Urinary bladder (tissue), 4 donors: ENCODE results near the gene IMP4. TPM values are rescaled to one million over a fixed set of nuclear protein-coding genes. Genes with fewer than 3 reads are reported as not detected.

ENCODE experiments used
- DNase-seq: peaks from one replicate; pipeline ENCODE4 v3.0.0-alpha.2; 2015; ENCODE audit errors: extremely low spot score
- H3K27ac ChIP-seq: one replicate; pipeline ENCODE4 v1.5.1; 2013; ENCODE audit warnings: low read depth, mild to moderate bottlenecking, moderate library complexity
- H3K36me3 ChIP-seq: one replicate; pipeline ENCODE4 v1.6.1; 2013; ENCODE audit warnings: mild to moderate bottlenecking, moderate library complexity; ENCODE audit not compliant: insufficient read depth
- H3K4me1 ChIP-seq: one replicate; pipeline ENCODE4 v1.6.1; 2013; ENCODE audit warnings: mild to moderate bottlenecking, moderate library complexity; ENCODE audit not compliant: insufficient read depth
- H3K4me3 ChIP-seq: one replicate; pipeline ENCODE4 v1.5.1; 2013; ENCODE audit warnings: low read depth, low read length
- WGBS: extraction: QIAGEN DNeasy Blood & Tissue Kit; methylation state at CpG from one replicate; pipeline ENCODE4 v1.1.7; 2013; 5-methylcytosine and 5-hydroxymethylcytosine counted together
- polyA plus RNA-seq: library from polyadenylated mRNA; stranded (reverse); fragments of 200-250 nt; gene quantifications from one replicate; pipeline ENCODE4 v1.2.3, GENCODE V29; 2013
- total RNA-seq: library from RNA; depleted of rRNA; stranded (reverse); fragments of >200 nt; gene quantifications from one replicate; pipeline ENCODE4 v1.2.3, GENCODE V29; 2014
- donor health status: healthy with polysubstance abuse.
- donor health status: healthy.

The IMP4 gene
- total and polyA plus RNA-seq, 2 donors = 22.3 to 102 TPM

DNA sequence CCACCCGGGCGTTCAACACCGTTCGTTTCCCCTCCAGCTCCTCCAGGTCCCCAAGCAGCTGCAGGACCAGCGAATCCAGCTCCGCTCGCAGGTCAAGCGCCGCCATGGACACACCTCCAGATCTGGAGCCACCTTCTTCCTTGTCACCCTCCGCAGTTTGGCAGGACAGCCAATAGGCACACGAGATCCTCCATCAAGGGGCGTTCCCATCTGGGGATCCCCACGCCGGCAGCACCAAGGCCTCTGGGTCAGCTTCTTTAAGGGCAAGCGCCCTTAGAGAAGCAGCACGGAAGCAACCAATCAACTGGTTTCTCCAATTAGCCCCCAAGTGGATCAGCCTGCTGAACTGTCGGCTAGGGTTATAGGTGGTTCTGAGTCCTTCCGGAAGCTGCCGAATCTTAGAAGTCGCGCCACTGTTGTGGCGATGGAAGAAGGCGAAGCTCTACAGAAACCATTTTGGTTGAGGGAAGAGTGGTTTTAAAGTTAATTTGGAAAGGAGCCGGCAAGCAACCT, 621 bp upstream of the IMP4 start:
- Histone ChIP-seq H3K27ac (peak overlapping the region; percentile 65), H3K4me1 (no peaks in the 10 kb centered on the region), H3K4me3 (peak overlapping the region; percentile 63), H3K36me3 (peaks cover 3% of the 10 kb centered on the region)
- under 1% methylated on average over 24 of the region's 24 CpGs for WGBS
- peak; percentile 94 for DNase-seq

DNA sequence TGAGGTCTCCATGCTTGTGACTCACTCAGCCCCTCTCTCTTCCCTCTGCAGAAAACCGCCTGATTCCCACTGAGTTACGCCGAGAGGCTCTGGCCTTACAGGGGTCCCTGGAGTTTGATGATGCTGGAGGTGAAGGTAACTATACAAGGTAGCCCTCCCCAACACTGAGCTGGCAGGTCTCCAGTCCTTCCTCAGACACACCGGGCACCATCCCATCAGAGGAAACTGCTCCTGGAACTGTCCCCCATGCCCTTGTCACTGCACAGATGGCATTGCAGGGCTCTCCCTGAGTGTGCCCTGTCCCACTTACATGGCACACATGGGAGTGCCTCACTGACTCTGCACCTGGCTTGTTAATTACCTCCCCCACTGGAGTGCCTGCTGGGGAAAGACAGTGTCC, 1.9 kb downstream of the IMP4 start:
- Histone ChIP-seq H3K4me1 (no peaks in the 10 kb centered on the region), H3K27ac (no peak overlapping the region), H3K36me3 (peaks cover 3% of the 10 kb centered on the region), H3K4me3 (no peak overlapping the region)
- no peak for DNase-seq
- WGBS = 99% methylated on average over 4 of the region's 4 CpGs

DNA sequence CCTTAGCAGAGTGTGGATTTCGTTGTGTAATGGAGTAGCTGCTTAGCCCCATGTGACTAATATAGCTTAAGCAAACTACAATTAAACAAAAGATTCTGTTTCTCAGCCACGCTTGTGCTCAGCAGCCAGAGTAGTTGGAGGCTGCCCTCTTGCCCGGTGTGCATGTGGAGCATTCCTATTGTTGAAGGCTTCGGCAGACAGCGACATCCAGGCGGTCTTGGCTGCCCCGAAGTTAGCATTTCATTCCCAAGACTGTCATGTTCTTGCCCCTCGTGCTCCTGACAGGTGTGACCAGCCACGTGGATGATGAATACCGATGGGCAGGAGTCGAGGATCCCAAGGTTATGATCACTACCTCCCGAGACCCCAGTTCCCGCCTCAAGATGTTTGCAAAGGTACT, 2.4 kb downstream of the IMP4 start:
- no peak for DNase-seq
- no peaks in the 10 kb centered on the region for H3K4me1 ChIP-seq
- 94% methylated on average over 13 of the region's 13 CpGs for WGBS
- H3K4me3 ChIP-seq = no peak overlapping the region
- H3K36me3 ChIP-seq = peaks cover 3% of the 10 kb centered on the region
- H3K27ac ChIP-seq = no peak overlapping the region

DNA sequence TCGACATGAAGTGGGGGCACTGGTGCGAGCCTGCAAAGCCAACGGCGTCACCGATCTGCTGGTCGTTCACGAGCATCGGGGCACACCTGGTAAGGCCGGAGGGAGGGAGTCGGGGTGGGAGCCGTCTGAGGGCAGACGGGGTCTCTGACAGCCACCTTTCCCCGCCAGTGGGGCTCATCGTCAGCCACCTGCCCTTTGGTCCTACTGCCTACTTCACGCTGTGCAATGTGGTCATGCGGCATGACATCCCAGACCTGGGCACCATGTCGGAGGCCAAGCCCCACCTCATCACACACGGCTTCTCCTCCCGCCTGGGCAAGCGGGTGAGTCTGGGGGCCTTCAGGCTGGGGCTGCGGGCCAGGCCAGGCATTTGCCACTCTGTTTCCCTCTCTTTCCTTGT, 2.9 kb downstream of the IMP4 start:
- Histone ChIP-seq H3K4me3 (no peak overlapping the region), H3K4me1 (no peaks in the 10 kb centered on the region), H3K36me3 (peaks cover 3% of the 10 kb centered on the region), H3K27ac (no peak overlapping the region)
- DNase-seq = no peak
- 95% methylated on average over 21 of the region's 21 CpGs for whole genome bisulfite sequencing

DNA sequence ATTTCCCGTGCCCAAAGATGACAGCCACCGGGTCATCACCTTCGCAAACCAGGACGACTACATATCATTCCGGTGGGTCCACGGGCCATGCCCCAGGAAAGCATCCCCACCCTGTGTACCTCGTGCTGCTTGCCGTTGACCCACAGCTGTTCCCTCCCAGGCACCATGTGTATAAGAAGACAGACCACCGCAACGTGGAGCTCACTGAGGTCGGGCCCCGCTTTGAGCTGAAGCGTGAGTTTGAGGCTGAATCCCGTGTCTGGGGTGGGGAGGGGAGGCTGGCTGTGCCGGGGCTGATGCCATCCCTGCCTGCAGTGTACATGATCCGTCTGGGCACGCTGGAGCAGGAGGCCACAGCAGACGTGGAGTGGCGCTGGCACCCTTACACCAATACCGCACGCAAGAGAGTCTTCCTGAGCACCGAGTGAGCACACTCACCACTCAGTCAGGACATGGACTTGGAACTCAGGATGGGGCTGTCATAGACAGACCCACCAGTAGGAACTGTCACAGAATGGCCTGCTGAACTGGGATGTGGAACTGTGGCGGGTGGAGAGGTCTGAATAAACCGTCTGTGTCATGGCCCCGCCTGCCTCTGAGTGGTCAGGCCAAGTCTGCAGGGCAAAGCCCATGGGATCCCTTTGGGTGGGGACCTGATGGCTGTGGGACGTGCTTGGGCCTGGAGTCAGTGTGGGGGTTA, 3.5 kb downstream of the IMP4 start:
- WGBS = 94% methylated on average over 26 of the region's 26 CpGs
- DNase-seq = no peak
- peaks cover 3% of the 10 kb centered on the region for H3K36me3 ChIP-seq
- no peak overlapping the region for H3K27ac ChIP-seq
- no peak overlapping the region for H3K4me3 ChIP-seq
- no peaks in the 10 kb centered on the region for H3K4me1 ChIP-seq

DNA sequence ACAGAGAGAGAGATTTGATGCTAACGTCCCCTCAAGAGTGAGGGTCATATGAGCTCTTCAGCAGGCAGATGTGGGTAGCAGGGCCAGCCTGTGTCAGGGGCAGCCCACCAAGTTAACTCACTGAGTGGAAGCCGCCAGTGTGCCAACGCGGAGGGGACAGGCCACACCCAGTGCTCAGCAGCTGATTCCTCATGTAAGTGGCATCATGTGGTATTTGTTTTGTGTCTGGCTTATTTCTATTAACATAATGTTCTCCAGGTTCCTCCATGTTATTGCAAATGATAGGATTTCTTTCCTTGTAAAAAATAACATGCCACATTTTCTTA, 4.0 kb downstream of the IMP4 start:
- H3K4me1 ChIP-seq = no peaks in the 10 kb centered on the region
- 88% methylated on average over 4 of the region's 4 CpGs for WGBS
- no peak for DNase-seq
- H3K4me3 ChIP-seq = no peak overlapping the region
- H3K36me3 ChIP-seq = peaks cover 3% of the 10 kb centered on the region
- H3K27ac ChIP-seq = no peak overlapping the region

DNA sequence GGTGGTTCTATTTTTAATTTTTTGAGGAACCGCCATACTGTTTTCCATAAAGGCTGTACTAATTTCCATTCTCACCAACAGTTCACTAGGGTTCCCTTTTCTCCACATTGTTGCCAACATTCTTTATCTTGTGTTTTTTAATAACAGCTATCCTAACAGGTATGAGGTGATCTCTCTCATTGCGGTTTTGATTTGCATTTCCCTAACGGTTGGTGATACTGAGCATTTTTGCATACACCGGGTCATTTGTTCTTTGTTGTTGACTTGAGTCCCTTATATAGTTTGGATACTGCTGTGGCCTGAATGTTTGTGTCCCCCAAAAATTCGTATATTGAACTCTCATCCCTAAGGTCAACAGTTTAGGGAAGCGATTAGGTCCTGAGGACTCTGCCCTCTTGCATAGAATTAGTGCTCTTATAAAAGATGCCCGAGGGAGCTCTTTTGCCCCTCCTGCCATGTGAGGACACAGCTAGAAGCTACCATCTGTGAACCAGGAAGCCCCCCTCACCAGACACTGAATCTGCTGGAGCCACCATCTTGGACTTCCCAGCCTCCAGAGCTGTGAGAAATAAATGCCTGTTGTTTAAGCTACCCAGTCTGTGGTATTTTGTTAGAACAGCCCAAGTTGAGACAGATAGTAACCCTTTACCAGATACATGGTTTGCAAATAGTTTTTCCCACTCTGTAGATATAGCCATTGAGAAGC, 4.7 kb downstream of the IMP4 start:
- no peaks in the 10 kb centered on the region for H3K4me1 ChIP-seq
- no peak overlapping the region for H3K4me3 ChIP-seq
- peaks cover 3% of the 10 kb centered on the region for H3K36me3 ChIP-seq
- H3K27ac ChIP-seq = no peak overlapping the region
- DNase-seq = no peak
- 93% methylated on average over 7 of the region's 7 CpGs for WGBS

DNA sequence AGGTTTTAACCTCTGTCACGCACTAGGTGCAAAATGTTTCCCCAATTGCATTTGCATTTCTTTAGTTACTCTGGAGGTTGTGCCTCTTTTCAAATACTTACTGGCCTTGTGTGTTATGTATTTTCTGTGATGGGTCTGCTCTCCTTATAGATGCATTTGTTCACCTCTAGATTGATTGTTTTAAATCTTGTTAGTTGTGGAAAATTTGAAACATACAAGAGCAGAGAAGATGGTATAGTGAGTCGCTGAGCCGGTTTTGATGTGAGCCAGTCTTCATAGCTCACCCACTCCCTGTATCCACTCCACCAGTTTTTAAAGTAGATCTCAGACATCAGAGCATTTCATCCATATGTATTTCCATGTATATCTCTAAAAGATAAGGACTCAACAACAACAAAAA, 6.5 kb downstream of the IMP4 start:
- Histone ChIP-seq H3K36me3 (peaks cover 3% of the 10 kb centered on the region), H3K4me1 (no peaks in the 10 kb centered on the region), H3K4me3 (no peak overlapping the region), H3K27ac (no peak overlapping the region)
- DNase-seq = no peak
- 93% methylated on average over 3 of the region's 3 CpGs for WGBS

DNA sequence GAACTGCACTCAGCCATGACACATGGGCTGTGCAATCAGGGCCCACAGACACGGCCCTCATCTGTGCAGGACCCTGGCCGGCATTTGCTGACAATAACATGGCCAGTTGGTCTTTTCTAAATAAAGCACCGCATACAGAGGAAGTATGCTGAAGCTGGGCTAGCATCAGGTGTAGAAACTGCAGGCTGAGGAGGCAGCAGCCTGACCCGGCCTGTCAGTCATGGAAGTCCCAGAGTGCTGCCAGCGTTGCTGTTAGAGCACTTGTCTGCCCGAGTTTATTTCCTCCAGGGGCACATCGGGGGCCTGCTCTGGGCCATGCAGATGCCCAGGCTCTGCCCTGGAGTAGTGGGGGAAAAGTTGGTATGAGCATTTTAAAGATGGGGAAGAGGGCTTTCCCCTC, 9.0 kb downstream of the IMP4 start:
- Histone ChIP-seq H3K36me3 (no peaks in the 10 kb centered on the region), H3K27ac (no peak overlapping the region), H3K4me1 (no peaks in the 10 kb centered on the region), H3K4me3 (no peak overlapping the region)
- WGBS = 62% methylated on average over 7 of the region's 7 CpGs
- DNase-seq = no peak

DNA sequence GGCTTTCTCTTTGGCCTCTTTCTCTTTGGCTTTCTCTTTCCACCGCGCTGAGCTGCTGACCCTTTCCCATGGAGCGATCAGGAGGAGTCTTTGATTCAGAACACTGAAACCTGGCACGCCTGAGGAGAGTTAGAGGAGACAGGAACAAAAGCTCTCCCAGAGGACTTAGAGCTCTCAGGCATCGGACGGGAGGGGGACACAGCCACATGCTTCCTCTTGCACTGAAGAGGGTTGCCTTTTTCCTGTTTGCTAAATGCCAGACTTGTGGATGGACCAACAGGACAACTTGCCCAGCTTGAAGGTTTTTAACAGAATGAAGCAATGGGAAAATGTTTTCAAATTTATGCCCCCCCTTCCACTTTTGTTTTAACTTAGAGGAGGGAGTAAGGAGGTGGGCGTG, 9.5 kb downstream of the IMP4 start:
- H3K27ac ChIP-seq = no peak overlapping the region
- no peak overlapping the region for H3K4me3 ChIP-seq
- DNase-seq = no peak
- WGBS = 73% methylated on average over 7 of the region's 7 CpGs
- no peaks in the 10 kb centered on the region for H3K4me1 ChIP-seq
- H3K36me3 ChIP-seq = no peaks in the 10 kb centered on the region

DNA sequence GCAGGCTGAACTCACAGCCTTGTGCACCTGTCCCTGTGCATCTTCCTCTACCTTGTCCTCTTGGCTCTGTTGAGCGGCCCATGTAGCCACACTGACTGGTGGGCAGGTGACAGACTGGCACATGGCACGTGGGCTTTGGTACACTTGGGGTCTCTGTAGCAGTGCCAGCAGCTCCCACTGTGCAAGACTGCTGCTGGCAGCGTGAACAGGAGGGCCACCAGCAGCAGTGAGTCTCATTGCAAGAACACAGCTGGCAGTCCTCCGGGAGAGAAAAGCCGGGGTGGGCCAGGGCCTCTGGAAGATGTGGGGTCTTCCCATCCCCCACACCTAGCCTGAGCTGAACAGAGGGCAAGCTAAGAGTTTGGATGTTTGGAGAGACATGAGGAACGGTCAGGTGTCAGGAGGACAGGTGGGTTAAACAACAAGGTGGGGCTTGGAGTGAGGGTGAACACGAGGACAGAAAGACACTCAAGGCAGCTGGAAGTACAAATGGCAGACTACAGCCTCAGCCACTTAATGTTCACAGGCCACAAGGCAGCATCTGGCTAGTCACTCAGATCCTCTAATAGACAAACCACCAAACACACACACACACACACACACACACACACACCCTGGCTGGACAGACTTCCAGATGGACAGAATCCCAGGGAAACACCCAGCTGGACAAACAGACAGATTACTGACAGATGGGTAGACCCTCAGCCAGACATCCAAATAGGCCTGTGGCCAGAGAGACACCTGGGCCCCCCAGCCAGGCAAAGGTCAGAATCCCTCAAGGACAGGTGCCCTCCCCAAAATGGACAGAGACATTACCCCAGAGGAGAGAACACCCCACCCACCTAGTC, 10.8 kb downstream of the IMP4 start:
- Histone ChIP-seq H3K27ac (no peak overlapping the region), H3K36me3 (no peaks in the 10 kb centered on the region), H3K4me1 (no peaks in the 10 kb centered on the region), H3K4me3 (no peak overlapping the region)
- 83% methylated on average over 7 of the region's 7 CpGs for WGBS
- no peak for DNase-seq

DNA sequence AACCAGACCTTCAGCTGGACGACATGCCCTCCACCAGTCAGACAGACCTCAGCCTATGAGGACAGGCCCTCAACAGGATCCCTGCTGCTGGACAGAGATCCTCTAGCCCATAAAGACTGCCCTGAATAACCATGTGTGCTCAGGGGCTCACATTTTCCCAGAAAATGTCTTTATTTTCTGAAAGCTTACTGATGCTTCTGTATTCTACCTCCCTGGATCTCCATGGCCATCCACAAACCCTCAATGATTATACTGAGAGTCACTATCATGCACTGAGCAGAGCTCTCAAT, 11.4 kb downstream of the IMP4 start:
- H3K36me3 ChIP-seq = no peaks in the 10 kb centered on the region
- H3K27ac ChIP-seq = no peak overlapping the region
- WGBS = 51% methylated on average over 1 of the region's 1 CpG
- DNase-seq = no peak
- H3K4me1 ChIP-seq = no peaks in the 10 kb centered on the region
- H3K4me3 ChIP-seq = no peak overlapping the region

DNA sequence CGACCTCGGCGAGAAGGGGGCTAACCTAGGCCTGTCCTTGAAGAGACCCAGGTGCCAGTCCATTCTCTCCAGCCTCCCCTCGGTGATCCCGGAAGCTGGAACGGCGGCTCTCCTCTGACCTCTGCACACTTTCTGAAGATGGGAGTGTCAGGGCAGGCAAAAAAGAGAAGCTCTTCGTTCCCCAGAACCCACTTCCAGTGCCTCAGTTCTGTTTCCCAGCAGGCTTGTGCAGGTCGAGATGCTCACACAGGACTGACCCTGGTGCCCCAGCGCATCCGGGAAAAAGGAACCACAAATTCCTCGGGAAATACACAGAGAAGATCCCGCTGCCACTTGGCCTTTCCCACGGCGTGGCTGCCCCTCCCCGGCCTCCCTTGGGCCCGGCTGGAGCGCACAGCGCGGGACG, 12.5 kb downstream of the IMP4 start:
- no peaks in the 10 kb centered on the region for H3K36me3 ChIP-seq
- 16% methylated on average over 21 of the region's 21 CpGs for WGBS

More for the DNA sequence above, 12.5 kb downstream of the IMP4 start:
- H3K4me3 ChIP-seq = peak overlapping the region; percentile 65
- peak overlapping the region; percentile 15 for H3K27ac ChIP-seq
- no peaks in the 10 kb centered on the region for H3K4me1 ChIP-seq
- no peak for DNase-seq
